LNCAP (cell line): ENCODE measurements around the gene APOC3.

ENCODE experiments used
- TF ChIP-seq, protein P1 (sequence below): fragments of 450-650 bp; IDR thresholded peaks from 2 replicates; pipeline ENCODE4 v1.5.1; 2017; ENCODE audit warnings: mild to moderate bottlenecking

Gene APOC3

DNA sequence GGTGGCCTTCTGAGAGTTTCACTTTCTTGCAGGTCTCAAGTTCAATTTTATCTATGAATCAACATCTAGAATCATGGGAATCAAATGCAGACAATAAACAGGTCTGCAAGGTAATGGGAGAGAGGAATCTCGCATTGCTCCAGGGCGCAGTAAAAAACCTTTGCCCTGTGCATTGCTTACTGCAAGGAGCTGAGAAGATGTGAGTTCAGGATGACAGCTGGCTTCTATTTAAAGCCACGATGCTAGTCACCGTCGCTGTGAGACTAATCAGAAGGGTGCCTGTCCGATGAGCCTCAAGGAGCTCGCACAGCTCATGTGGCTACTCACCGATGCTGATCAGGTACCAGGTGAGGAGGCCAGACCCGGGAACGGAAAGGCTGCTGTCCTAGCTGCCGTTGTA is 37.9 kb downstream of the APOC3 start:
- TF ChIP-seq, protein P1, sequence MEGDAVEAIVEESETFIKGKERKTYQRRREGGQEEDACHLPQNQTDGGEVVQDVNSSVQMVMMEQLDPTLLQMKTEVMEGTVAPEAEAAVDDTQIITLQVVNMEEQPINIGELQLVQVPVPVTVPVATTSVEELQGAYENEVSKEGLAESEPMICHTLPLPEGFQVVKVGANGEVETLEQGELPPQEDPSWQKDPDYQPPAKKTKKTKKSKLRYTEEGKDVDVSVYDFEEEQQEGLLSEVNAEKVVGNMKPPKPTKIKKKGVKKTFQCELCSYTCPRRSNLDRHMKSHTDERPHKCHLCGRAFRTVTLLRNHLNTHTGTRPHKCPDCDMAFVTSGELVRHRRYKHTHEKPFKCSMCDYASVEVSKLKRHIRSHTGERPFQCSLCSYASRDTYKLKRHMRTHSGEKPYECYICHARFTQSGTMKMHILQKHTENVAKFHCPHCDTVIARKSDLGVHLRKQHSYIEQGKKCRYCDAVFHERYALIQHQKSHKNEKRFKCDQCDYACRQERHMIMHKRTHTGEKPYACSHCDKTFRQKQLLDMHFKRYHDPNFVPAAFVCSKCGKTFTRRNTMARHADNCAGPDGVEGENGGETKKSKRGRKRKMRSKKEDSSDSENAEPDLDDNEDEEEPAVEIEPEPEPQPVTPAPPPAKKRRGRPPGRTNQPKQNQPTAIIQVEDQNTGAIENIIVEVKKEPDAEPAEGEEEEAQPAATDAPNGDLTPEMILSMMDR, result no peak

DNA sequence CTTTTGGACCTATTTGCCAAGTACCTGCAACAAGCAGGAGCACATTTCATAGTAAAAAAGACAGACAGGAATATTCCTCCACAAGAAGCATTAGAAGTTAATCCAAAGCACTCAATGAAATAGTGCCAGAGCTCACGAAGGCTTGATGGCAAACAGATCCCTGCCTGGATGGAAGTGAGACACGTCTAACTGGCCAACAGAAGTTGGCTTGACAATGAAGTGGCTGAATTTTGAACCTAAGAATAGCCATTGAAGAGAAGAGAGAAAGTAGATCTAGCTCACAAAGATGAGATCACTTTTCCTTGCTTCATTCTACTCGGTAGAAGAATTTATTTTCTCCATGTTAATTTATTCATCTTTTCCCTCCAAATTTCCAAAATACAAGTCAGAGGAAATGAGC is 38.4 kb downstream of the APOC3 start:
- TF ChIP-seq, protein P1, result no peak

DNA sequence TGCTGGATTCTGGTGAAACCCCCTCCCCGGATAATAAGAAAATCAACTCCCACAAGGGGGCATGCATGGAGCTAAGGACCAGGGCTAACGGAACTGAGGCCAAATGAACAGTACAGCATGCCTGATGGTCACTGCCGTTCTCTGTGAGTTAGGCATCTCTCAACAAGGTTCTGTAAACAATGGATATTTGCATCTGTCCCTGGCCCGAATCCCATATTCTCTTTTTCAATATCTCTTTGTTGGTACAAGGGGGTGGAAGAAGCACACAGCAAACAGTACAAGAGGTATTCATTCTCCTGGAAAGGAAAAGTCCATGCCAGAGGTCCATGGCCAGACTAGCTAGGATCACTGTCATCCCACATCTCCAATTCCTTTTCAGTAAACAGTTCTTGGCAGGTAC is 39.9 kb downstream of the APOC3 start:
- TF ChIP-seq, protein P1, result no peak

DNA sequence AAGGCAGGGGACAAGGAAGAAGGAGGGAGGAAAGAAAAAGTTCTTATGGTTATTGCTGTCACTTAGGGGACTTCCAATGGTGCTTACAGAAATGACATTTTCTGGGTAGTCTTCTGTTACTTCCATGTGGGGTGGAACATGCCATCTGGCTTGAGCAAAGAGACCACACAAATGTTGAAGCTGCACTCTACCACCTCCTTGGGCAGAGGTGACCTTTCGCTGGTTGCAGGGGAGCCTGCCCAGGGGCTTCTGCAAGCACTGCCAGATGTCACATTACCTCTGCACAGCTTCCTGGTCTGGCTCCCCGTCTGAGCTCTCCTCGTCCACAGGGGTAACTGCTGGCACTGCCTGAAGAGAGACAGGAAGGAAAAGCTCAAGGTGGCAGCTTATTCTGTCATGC is 40.3 kb downstream of the APOC3 start:
- TF ChIP-seq, protein P1, result no peak

DNA sequence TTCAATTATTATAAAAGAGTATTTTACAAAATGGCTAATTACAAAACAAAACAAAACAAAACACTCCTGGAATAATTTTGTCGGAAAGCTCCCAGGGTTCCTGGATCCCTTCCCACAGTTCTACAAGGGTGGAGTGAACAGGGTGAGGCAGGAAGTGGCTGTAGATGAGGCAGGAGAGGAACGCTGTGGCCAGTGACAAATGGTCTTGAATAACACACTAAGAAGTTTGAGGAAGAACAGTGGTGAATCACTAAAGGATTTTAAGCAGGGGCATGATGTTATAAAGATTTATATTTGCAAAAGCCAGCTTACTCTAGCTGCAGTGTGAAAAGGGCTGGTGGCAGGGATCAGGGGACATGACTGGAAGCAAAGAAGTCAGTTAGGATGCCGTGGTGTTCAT is 41.5 kb downstream of the APOC3 start:
- TF ChIP-seq, protein P1, result no peak

DNA sequence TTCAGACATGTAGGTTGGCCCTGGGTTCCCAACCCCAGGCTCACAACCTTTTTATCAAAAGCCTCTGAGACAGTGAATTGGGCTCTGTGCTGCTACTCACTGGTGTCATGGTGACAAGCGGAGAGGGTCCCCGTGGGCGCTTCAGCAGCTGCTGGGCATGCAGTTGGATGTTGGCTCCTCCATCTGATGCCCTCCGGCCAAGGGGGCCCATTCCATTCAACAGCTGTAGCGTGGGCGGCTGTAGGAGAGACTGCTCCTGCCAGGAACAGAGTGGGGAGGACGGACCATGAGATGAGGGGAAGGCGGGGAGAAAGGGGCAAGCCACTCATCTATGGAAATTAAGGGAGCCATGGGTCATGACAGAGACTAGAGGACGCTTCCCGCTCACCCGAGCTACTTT is 43.7 kb downstream of the APOC3 start:
- TF ChIP-seq, protein P1, result no peak

DNA sequence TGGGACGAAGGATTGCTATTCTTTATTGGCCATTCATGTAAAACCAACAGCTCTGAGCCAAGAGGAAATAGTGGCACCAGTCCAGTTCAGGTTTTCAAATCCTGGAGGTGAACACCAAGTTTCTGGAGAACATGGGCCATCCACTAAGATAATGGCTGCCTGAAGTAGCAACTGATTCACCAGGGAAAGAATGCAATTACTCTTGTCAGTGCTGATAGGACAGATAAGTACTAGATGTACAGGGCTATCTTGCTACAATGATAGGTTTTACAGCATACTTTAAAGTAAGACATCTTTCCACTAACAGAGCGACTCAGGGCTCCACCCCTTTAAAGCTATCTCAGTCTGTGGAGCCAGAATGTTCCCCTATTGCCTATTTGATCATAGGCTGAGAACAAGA is 44.5 kb downstream of the APOC3 start:
- TF ChIP-seq, protein P1, result no peak

DNA sequence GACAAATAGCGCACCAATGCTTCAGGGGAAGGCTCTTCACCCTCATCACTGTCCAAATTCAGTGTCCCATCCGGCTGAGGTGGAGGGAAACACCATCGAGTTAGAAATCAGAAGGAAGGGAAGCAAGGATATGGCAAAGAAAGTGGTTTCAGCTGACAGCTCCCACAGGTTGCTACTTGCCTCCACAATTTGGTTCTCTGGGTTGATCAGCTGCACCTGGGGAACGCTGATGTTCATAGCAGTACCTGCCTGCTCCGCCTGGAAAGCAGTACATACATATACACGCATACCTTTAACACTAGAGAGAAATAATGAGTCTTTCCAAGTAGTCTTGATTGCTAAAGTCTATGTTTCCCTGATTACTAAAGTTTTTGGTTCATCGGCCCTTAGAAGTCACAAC is 45.5 kb downstream of the APOC3 start:
- TF ChIP-seq, protein P1, result no peak
